Activated CD4-positive, CD25-positive, alpha-beta regulatory T cell treated with anti-CD3 and anti-CD28 coated beads, Interleukin-2, amount 50 U/mL, for 16 hours (primary cell): ENCODE measurements around the gene TESK1.
A peak's percentile ranks its signal among the peaks of the same experiment; 100 is the strongest.
"Not testable (repeated sequence)": the region's sequence is repeated elsewhere in the genome, so short reads cannot be mapped to it uniquely, and the experiment has no call there.

ENCODE experiments used
- DNase-seq: peaks from one replicate; pipeline ENCODE4 v3.0.0-alpha.2; 2020; ENCODE audit warnings: low read depth, low spot score

The TESK1 gene

GRCh38 chr9:35579130-35579529 lies 25.9 kb upstream of the TESK1 start:
- DNase-seq, result no peak

- DNase-seq, result not testable (repeated sequence)
These were observed 25.3 kb upstream of the TESK1 start for GRCh38 chr9:35579659-35580227.

DNA sequence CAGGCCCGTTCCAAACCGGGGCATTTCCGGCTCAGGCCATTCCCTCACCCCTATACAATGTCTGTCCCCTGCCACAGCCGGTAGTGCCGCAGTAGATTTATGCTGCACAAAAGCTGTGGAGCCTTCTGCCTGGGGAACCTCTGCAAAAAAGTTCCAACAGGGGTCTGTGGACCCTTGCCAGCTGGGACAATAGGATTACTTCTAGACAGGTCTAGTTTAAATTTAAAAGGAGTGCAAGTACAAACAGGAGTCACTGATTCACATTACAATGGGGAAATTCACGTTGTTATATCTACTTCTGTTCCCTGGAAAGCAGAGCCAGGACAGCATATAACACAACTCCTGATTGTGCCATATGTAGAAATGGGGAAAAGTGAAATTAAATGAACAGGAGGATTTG lies 21.5 kb upstream of the TESK1 start:
- DNase-seq, result not testable (repeated sequence)

GRCh38 chr9:35584681-35585080 lies 20.4 kb upstream of the TESK1 start:
- not testable (repeated sequence) for DNase-seq

DNA sequence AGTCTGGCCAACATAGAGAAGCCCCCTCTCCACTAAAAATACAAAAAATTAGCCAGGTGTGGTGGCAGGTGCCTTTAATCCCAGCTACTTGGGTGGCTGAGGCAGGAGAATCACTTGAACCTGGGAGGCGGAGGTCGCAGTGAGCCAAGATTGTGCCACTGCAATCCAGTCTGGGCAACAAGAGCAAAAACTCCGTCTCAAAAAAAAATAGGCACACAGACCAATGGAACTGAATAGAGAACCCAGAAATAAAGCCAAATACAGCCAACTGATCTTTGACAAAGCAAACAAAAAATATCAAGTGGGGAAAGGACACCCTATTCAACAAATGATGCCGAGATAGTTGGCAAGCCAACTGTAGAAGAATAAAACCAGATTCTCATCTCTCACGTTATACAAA lies 16.6 kb upstream of the TESK1 start:
- DNase-seq, result not testable (repeated sequence)

GRCh38 chr9:35593581-35593980 lies 11.5 kb upstream of the TESK1 start:
- DNase-seq, result no peak

- no peak for DNase-seq
These were observed 10.6 kb upstream of the TESK1 start for GRCh38 chr9:35594471-35594870.

DNA sequence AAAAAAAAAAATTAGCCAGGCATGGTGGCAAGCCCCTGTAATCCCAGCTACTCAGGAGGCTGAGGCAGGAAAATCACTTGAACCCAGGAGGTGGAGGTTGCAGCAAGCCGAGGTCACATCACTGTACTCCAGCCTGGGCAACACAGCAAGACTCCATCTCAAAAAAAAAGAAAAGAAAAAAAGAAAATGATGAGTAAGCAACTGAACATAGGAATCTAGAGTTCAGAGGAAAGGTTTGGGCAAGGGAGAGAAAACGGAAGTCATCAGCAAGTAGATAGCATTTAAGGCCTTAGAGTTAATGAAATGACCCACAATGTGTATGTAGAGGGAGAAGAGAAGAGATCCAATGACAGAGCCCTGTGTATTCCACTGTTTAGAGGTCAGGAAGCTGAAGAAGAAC lies 8.2 kb upstream of the TESK1 start:
- DNase-seq, result not testable (repeated sequence)

GRCh38 chr9:35598866-35599590 lies 6.0 kb upstream of the TESK1 start:
- no peak for DNase-seq

GRCh38 chr9:35599763-35600604 lies 5.1 kb upstream of the TESK1 start:
- DNase-seq, result no peak

GRCh38 chr9:35603506-35603985 lies 1.5 kb upstream of the TESK1 start:
- DNase-seq, result no peak

GRCh38 chr9:35603986-35604577 lies 980 bp upstream of the TESK1 start:
- peak; percentile 99 for DNase-seq

DNA sequence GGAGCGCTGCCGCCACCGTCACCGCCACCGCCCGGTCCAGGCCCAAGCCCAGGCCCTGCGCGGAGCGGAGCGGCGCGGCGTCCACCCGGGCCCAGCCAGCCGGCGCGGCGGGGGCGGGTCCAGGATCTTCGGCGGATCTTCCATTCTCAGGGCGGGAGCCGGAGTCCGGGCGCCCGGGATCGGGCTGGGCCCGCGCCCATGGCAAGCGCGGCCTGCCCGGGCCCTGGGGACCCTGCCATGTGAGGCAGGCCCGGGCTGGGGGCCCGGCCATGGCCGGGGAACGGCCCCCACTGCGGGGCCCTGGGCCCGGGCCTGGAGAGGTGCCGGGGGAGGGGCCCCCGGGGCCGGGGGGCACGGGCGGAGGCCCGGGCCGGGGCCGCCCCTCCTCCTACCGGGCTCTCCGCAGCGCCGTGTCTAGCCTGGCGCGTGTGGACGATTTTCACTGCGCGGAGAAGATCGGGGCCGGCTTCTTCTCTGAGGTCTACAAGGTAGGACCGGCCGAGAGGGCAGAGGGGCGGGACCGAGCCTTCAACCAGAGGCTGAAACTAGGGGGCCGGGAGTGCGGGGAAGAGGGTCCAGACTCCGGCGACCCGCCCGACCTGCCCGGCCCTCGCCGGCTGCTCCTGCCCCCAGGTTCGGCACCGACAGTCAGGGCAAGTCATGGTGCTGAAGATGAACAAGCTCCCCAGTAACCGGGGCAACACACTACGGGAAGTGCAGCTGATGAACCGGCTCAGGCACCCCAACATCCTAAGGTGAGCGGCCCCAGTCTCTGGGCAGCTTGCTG lies 482 bp downstream of the TESK1 start:
- no peak for DNase-seq

DNA sequence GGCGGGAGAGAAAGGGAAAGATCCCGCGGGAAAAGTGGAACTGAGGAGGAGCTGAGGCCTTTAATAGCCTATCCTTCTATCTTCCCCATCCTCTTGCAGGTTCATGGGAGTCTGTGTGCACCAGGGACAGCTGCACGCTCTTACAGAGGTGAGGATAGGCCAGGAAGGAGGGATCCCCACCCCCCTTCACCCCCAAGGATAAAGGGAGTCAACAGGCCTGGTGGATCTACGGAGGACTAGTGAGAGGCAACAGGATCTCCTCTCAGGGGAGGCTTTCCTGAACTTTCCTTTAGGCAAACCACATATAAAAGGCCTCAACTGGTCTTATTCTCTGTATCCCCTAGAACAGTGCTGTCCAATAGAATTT lies 1.1 kb downstream of the TESK1 start:
- DNase-seq, result no peak

DNA sequence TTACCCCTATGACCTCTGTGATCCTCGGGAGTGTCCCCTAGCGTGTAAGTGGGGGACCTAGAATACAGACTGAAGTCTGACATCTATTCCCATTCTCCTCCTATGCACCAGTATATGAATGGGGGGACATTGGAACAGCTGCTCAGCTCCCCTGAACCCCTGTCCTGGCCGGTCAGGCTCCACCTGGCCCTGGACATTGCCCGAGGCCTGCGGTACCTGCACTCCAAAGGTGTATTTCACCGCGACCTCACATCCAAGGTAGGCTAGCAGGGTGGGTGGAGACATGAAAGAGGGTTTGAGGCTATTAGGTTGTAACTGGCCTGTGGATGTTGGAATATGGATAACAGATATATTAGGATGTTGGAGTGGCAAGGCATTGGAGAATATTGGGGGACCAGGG lies 1.7 kb downstream of the TESK1 start:
- DNase-seq, result no peak

- DNase-seq, result no peak
These were observed 3.2 kb downstream of the TESK1 start for GRCh38 chr9:35608221-35608620.

DNA sequence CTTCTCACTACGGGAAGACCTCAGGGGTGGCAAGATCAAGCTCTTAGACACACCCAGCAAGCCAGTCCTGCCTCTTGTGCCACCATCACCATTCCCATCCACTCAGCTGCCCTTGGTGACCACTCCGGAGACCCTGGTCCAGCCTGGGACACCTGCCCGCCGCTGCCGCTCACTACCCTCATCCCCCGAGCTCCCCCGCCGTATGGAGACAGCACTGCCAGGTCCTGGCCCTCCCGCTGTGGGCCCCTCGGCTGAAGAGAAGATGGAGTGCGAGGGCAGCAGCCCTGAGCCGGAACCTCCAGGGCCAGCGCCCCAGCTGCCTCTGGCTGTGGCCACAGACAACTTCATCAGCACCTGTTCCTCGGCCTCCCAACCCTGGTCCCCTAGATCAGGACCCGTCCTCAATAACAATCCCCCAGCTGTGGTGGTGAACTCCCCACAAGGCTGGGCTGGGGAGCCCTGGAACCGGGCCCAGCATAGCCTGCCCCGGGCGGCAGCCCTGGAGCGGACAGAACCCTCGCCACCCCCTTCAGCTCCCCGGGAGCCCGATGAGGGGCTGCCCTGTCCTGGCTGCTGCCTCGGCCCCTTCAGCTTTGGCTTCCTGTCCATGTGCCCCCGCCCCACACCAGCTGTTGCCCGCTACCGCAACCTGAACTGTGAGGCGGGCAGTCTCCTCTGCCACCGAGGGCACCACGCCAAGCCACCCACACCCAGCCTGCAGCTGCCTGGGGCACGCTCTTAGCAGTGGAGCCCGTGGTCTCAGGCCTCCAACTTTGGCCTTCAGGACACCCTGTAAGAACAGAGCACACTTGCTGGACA lies 4.1 kb downstream of the TESK1 start:
- no peak for DNase-seq

DNA sequence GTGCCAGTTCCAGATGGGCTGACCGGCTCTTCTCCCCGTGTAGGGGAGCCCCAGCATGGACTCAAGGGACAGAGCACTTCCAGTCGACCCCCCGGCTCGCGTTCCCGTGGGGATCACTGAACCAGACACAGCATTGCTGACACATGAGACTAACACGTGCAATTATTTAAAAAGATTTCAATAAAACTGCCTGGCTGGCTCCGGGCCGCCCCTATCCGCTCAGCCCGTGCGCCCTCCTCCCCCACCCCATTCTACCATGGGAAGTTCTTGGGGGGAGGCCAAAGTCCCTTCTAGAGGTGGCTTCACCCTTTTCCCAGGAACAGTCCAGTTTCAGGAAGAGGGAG lies 4.7 kb downstream of the TESK1 start:
- no peak for DNase-seq

- DNase-seq, result peak; percentile 29
These were observed 6.3 kb downstream of the TESK1 start for GRCh38 chr9:35611230-35611797.

DNA sequence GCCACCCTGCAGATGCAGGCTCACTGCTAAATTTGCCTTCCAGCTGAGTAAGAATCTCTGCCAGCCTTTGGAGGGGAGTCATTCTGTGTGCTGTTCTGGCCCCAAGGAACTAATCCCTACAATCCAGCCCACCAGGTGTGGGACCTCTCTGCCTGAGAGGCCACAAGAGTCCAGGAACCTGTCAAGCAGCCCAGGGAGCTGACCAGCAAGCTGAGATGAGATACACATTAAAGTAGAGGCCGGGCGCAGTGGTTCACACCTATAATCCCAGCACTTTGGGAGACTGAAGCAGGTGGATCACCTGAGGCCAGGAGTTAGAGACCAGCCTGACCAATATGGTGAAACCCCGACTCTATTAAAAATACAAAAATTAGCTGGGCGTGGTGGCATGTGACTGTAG lies 7.0 kb downstream of the TESK1 start:
- not testable (repeated sequence) for DNase-seq
